ENCODE measurements around the gene ZNF79. TPM values are rescaled to one million over a fixed set of nuclear protein-coding genes. Genes with fewer than 3 reads are reported as not detected.

Gene ZNF79
- total and polyA plus RNA-seq, 9 of the 15 experiments (the other 6 are each of a cell fraction or from before 2014, with no cell fraction given) = 0.62 to 7.0 (median 4.1) TPM

- TF ChIP-seq ZNF609 (CRISPR knock-in tag; IDR thresholded peaks at IDR 0.05; ENCODE audit: borderline replicate concordance) (no peak), CAMTA2 (CRISPR knock-in tag; conservative IDR thresholded peaks at IDR 0.05) (no peak)
Measured at GRCh38 chr9:127458921-127459320, 34.7 kb downstream of the ZNF79 start (continued).

GRCh38 chr9:127463382-127463781 lies 39.2 kb downstream of the ZNF79 start:
- no peak for ATAC-seq
- H3K79me2 ChIP-seq (ENCODE audit: control insufficient read depth, insufficient read depth, low read length) = no peaks in the 10 kb centered on the region
- peaks cover 3% of the 10 kb centered on the region for H3K9me1 ChIP-seq (ENCODE audit: control insufficient read depth, insufficient read depth, low read length)
- ChIA-PET CTCF (ENCODE audit: low intra/inter-chr PET ratio) (no interaction called here), POLR2A (interaction anchor here (1.0 to 1.2 kb wide), 2 partner anchors 8 to 12 kb away, joined by 4 to 5 read pairs; partner anchors contain the start of genes LRSAM1 and RPL12)
- no peaks in the 10 kb centered on the region for H3K9me3 ChIP-seq (replicated peaks; ENCODE audit: control insufficient read depth, insufficient read depth, low read depth, low read length)
- BruUV-seq (replicated peaks) = no TSS peak
- no peaks in the 10 kb centered on the region for H4K20me1 ChIP-seq (replicated peaks; ENCODE audit: control insufficient read depth, insufficient read depth, low read length)
- H3K4me1 ChIP-seq (replicated peaks in 1 of 2; ENCODE audit: control insufficient read depth in 2 of 2, insufficient read depth in 2 of 2, low read length in 2 of 2) = peaks cover 0 to 11% of the 10 kb centered on the region in 2 experiments; a peak in 2 of 5 replicates
- no peak overlapping the region for H3K27ac ChIP-seq (ENCODE audit: extremely low read depth, low read depth, low read length)
- intact Hi-C loops (cut with micrococcal nuclease) (no loop called here), in situ Hi-C loops (cut with MboI) (no loop called here)
- no peak overlapping the region for H3K4me2 ChIP-seq (ENCODE audit: insufficient read depth, low read length)
- peaks cover 34% of the 10 kb centered on the region; the same call in 2 of the 3 replicates for H3K36me3 ChIP-seq (ENCODE audit: control insufficient read depth, insufficient read depth, low read length)
- no peak overlapping the region for H3K4me3 ChIP-seq
- no peaks in the 10 kb centered on the region for H3K27me3 ChIP-seq (ENCODE audit: control insufficient read depth in 2 of 2, insufficient read depth in 2 of 2, low read length in 2 of 2)
- WGBS (ENCODE audit: insufficient coverage, low coverage, missing lambda C conversion rate) = 71% methylated on average over 3 of the region's 3 CpGs
- no peak for FAIRE-seq
- H2AFZ ChIP-seq (ENCODE audit: low read depth, low read length) = no peak overlapping the region
- H3K9ac ChIP-seq (ENCODE audit: insufficient read depth in 1 of 2, low read depth in 2 of 2, low read length in 2 of 2) = no peak overlapping the region
- no peak for DNase-seq (ENCODE audit: extremely low read depth in 1 of 4, low spot score in 3 of 4)
- TF ChIP-seq CREB1 (IDR thresholded peaks at IDR 0.05) = no peak
- no peak for TF ChIP-seq CREB1 (CRISPR knock-in tag; IDR thresholded peaks at IDR 0.05)
- no peak for TF ChIP-seq KHSRP (IDR thresholded peaks at IDR 0.05)
- no peak for TF ChIP-seq HCFC1 (IDR thresholded peaks at IDR 0.05; ENCODE audit: low read depth, low read length)
- TF ChIP-seq REST (IDR thresholded peaks at IDR 0.05; ENCODE audit: borderline replicate concordance) = no peak
- TF ChIP-seq REST (CRISPR knock-in tag; IDR thresholded peaks at IDR 0.05; ENCODE audit: low read depth) = no peak
